ENCODE results near the gene TTLL10. TPM values are rescaled to one million over a fixed set of nuclear protein-coding genes. Genes with fewer than 3 reads are reported as not detected.

TTLL10 gene
- total and polyA plus RNA-seq, 7 experiments from 2014 or later = 0.58 to 0.80 TPM; not detected in 5

DNA sequence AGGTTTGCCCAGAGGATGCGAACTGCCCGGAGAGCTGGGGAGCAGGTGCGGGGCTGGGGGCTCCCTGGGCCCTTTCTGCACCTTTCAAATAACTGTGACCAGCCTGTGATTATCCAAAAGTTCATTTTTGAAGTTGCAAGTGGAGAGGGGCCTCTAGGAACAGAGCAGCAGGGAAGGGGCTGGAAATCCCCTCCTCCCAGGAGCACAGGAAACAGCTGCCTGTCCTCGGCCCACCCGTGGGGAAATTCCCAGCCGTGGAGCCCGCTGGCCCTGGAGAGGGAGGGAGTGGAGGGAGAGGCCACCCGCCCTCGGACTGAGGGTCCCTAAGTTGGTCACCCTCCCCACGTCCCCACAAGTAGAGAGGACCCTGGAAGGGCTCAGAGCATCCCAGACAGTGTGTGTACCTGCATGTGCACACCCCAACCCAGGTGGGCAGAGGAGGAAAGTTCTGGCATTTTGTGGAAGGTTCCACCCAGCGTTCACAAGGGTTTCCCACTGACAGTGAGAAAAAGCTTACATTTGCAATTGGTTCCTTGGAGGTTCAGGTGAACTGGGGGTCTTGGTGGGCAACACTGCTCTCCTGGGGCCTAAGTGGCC, 41.5 kb downstream of the TTLL10 start:
- ATAC-seq (no peak), DNase-seq (peak in 1 of 9 donors; percentile 63)
- CTCF ChIA-PET = no interaction called here
- POLR2A ChIA-PET = interaction anchor here (0.7 kb wide), 1 partner anchor 19 kb away, joined by 4 read pairs; no protein-coding TSS in a partner anchor
- peaks cover 0 to 26% (median 19%) of the 10 kb centered on the region in 7 donors for H3K4me1 Mint-ChIP-seq
- Histone ChIP-seq H3K36me3 (ENCODE audit: control insufficient read depth in 2 of 3, insufficient read depth in 3 of 3, low read length in 3 of 3) (peaks cover 0 to 40% (median 0%) of the 10 kb centered on the region in 3 experiments), H3K27ac (ENCODE audit: low read depth, low read length) (peak overlapping the region; percentile 54), H3K4me1 (ENCODE audit: control insufficient read depth in 2 of 2, insufficient read depth in 2 of 2, low read length in 2 of 2) (peaks cover 6 to 24% of the 10 kb centered on the region in 2 donors), H3K9me3 (ENCODE audit: control insufficient read depth in 2 of 3, low read length in 3 of 3) (no peaks in the 10 kb centered on the region), H3K4me3 (ENCODE audit: low read length) (no peak overlapping the region), H3K27me3 (ENCODE audit: control insufficient read depth in 2 of 2, insufficient read depth in 2 of 2, low read length in 2 of 2) (no peaks in the 10 kb centered on the region)
- H3K27ac Mint-ChIP-seq = peak overlapping the region in 6 of 9 donors; percentile 15 to 77 (median 42)
- intact Hi-C loops (cut with micrococcal nuclease) = no loop called here
- H3K27me3 Mint-ChIP-seq = no peaks in the 10 kb centered on the region
- peaks cover 0 to 15% (median 0%) of the 10 kb centered on the region in 5 donors for H3K36me3 Mint-ChIP-seq
- peak overlapping the region in 4 of 10 donors; percentile 9 to 80 (median 52) for H3K4me3 Mint-ChIP-seq
- peaks cover 0 to 2% (median 0%) of the 10 kb centered on the region in 11 donors for H3K9me3 Mint-ChIP-seq

- intact Hi-C loops (cut with micrococcal nuclease) = no loop called here
- POLR2A ChIA-PET = interaction anchor here (0.7 kb wide), 1 partner anchor 20 kb away, joined by 4 read pairs; no protein-coding TSS in a partner anchor
- peak overlapping the region in 2 of 9 donors; percentile 83 to 89 for H3K27ac Mint-ChIP-seq
These were observed 42.4 kb downstream of the TTLL10 start for GRCh38 chr1:1215881-1216605.

GRCh38 chr1:1216770-1217620, 43.3 kb downstream of the TTLL10 start:
- no peaks in the 10 kb centered on the region for H3K27me3 Mint-ChIP-seq
- DNase-seq (no peak), ATAC-seq (peak; percentile 38)
- peaks cover 0 to 33% (median 17%) of the 10 kb centered on the region in 7 donors for H3K4me1 Mint-ChIP-seq
- Histone ChIP-seq H3K4me3 (ENCODE audit: low read length) (no peak overlapping the region), H3K36me3 (ENCODE audit: control insufficient read depth in 2 of 3, insufficient read depth in 3 of 3, low read length in 3 of 3) (peaks cover 0 to 58% (median 0%) of the 10 kb centered on the region in 3 experiments), H3K27ac (ENCODE audit: low read depth, low read length) (no peak overlapping the region), H3K27me3 (ENCODE audit: control insufficient read depth in 2 of 2, insufficient read depth in 2 of 2, low read length in 2 of 2) (no peaks in the 10 kb centered on the region), H3K4me1 (ENCODE audit: control insufficient read depth in 2 of 2, insufficient read depth in 2 of 2, low read length in 2 of 2) (peaks cover 6 to 24% of the 10 kb centered on the region in 2 donors), H3K9me3 (ENCODE audit: control insufficient read depth in 2 of 3, low read length in 3 of 3) (no peaks in the 10 kb centered on the region)
- H3K36me3 Mint-ChIP-seq = peaks cover 0 to 18% (median 0%) of the 10 kb centered on the region in 5 donors
- H3K4me3 Mint-ChIP-seq = peak overlapping the region in 4 of 10 donors; percentile 13 to 55 (median 45)
- ChIA-PET CTCF (no interaction called here), POLR2A (interaction anchor here (1.0 kb wide), 1 partner anchor 13 kb away, joined by 3 read pairs; no protein-coding TSS in a partner anchor)
- H3K27ac Mint-ChIP-seq = peak overlapping the region in 6 of 9 donors; percentile 5 to 89 (median 61)
- H3K9me3 Mint-ChIP-seq = no peaks in the 10 kb centered on the region
- intact Hi-C loops (cut with micrococcal nuclease) = no loop called here

More at GRCh38 chr1:1215881-1216605, 42.4 kb downstream of the TTLL10 start:
- Mint-ChIP-seq H3K4me1 (peaks cover 0 to 28% (median 19%) of the 10 kb centered on the region in 7 donors), H3K9me3 (no peaks in the 10 kb centered on the region), H3K36me3 (peaks cover 0 to 20% (median 0%) of the 10 kb centered on the region in 5 donors), H3K4me3 (peak overlapping the region in 2 of 10 donors; percentile 55 to 71), H3K27me3 (no peaks in the 10 kb centered on the region)
- Histone ChIP-seq H3K27me3 (ENCODE audit: control insufficient read depth in 2 of 2, insufficient read depth in 2 of 2, low read length in 2 of 2) (no peaks in the 10 kb centered on the region), H3K9me3 (ENCODE audit: control insufficient read depth in 2 of 3, low read length in 3 of 3) (no peaks in the 10 kb centered on the region), H3K4me3 (ENCODE audit: low read length) (no peak overlapping the region), H3K4me1 (ENCODE audit: control insufficient read depth in 2 of 2, insufficient read depth in 2 of 2, low read length in 2 of 2) (peaks cover 6 to 24% of the 10 kb centered on the region in 2 donors), H3K27ac (ENCODE audit: low read depth, low read length) (no peak overlapping the region), H3K36me3 (ENCODE audit: control insufficient read depth in 2 of 3, insufficient read depth in 3 of 3, low read length in 3 of 3) (peaks cover 0 to 48% (median 0%) of the 10 kb centered on the region in 3 experiments)
- no peak for ATAC-seq
- no peak for DNase-seq
- CTCF ChIA-PET = no interaction called here

DNA sequence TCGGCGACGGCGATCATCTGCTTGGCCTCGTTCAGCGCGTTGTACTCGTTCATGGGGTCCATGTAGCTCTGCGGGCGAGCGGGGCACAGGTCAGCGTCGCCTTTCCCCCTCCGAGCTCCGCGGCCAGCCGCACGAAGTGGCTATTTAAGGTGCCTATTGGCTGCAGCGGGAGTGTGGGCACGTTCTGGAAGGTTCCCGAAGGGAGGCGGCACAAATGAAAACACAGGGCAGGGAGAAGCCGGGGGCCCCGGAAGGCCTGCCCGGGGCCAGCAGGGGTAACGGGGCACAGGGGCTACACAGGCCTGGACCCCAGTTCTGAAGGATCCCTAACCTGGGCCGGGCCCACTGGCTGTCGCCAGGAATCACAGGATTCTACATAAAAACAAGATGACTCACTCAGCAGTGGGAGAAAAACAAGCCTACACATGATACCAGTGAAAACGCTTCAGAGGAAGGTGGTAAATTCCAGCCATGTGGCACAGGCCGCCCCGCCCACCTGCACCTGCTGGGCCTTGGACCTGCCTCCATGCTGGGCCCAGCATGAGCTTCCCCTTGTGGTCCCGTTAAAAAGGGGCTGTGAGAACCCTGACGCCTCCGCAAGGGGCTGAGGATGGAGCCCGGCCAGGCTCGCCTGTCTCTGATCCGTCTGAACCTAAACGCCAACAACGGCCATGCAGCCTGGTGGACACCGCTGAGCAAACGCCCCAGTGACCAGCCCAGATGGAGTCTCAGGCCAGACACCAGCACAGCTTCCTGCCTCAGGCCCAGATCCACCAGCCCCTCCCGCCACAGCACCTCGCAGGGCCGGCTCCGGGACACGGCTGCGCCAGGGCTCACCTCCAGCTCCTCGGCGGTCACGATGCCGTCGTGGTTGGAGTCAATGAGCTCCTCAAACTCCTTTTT, 44.2 kb downstream of the TTLL10 start:
- Histone ChIP-seq H3K9me3 (ENCODE audit: control insufficient read depth in 2 of 3, low read length in 3 of 3) (no peaks in the 10 kb centered on the region), H3K27ac (ENCODE audit: low read depth, low read length) (no peak overlapping the region), H3K36me3 (ENCODE audit: control insufficient read depth in 2 of 3, insufficient read depth in 3 of 3, low read length in 3 of 3) (peaks cover 0 to 67% (median 3%) of the 10 kb centered on the region in 3 experiments), H3K27me3 (ENCODE audit: control insufficient read depth in 2 of 2, insufficient read depth in 2 of 2, low read length in 2 of 2) (no peaks in the 10 kb centered on the region), H3K4me3 (ENCODE audit: low read length) (no peak overlapping the region), H3K4me1 (ENCODE audit: control insufficient read depth in 2 of 2, insufficient read depth in 2 of 2, low read length in 2 of 2) (peaks cover 6 to 24% of the 10 kb centered on the region in 2 donors)
- ATAC-seq (no peak), DNase-seq (no peak)
- Mint-ChIP-seq H3K4me1 (peaks cover 0 to 36% (median 20%) of the 10 kb centered on the region in 7 donors), H3K36me3 (peaks cover 2 to 21% (median 3%) of the 10 kb centered on the region in 5 donors), H3K27ac (peak overlapping the region in 2 of 9 donors; percentile 25 to 46), H3K4me3 (peak overlapping the region in 1 of 10 donors; percentile 17), H3K27me3 (no peaks in the 10 kb centered on the region), H3K9me3 (no peaks in the 10 kb centered on the region)
- CTCF ChIA-PET = interaction anchor here (0.8 kb wide), 1 partner anchor 224 kb away, joined by 3 read pairs; no protein-coding TSS in a partner anchor
- POLR2A ChIA-PET = interaction anchor here (1.0 kb wide), 1 partner anchor 14 kb away, joined by 3 read pairs; no protein-coding TSS in a partner anchor
- intact Hi-C loops (cut with micrococcal nuclease) = no loop called here

- no peaks in the 10 kb centered on the region for H3K9me3 Mint-ChIP-seq
- no peaks in the 10 kb centered on the region for H3K27me3 ChIP-seq (ENCODE audit: control insufficient read depth in 2 of 2, insufficient read depth in 2 of 2, low read length in 2 of 2)
- H3K4me3 Mint-ChIP-seq = peak overlapping the region in 2 of 10 donors; percentile 17 to 59
- CTCF ChIA-PET = interaction anchor here (0.8 kb wide), 1 partner anchor 223 kb away, joined by 3 read pairs; no protein-coding TSS in a partner anchor
- peaks cover 0 to 40% (median 21%) of the 10 kb centered on the region in 7 donors for H3K4me1 Mint-ChIP-seq
- no peak for DNase-seq
- peaks cover 5 to 24% (median 8%) of the 10 kb centered on the region in 5 donors for H3K36me3 Mint-ChIP-seq
- H3K9me3 ChIP-seq (ENCODE audit: control insufficient read depth in 2 of 3, low read length in 3 of 3) = no peaks in the 10 kb centered on the region
- ATAC-seq = no peak
- peak overlapping the region in 1 of 9 donors; percentile 13 for H3K27ac Mint-ChIP-seq
- intact Hi-C loops (cut with micrococcal nuclease) = no loop called here
- no peak overlapping the region for H3K27ac ChIP-seq (ENCODE audit: low read depth, low read length)
- peaks cover 0 to 74% (median 3%) of the 10 kb centered on the region in 3 experiments for H3K36me3 ChIP-seq (ENCODE audit: control insufficient read depth in 2 of 3, insufficient read depth in 3 of 3, low read length in 3 of 3)
- H3K4me1 ChIP-seq (ENCODE audit: control insufficient read depth in 2 of 2, insufficient read depth in 2 of 2, low read length in 2 of 2) = peaks cover 6 to 17% of the 10 kb centered on the region in 2 donors
- H3K27me3 Mint-ChIP-seq = no peaks in the 10 kb centered on the region
- POLR2A ChIA-PET = no interaction called here
- no peak overlapping the region for H3K4me3 ChIP-seq (ENCODE audit: low read length)
These were observed 45.0 kb downstream of the TTLL10 start for GRCh38 chr1:1218524-1219200.

All from naive thymus-derived CD4-positive, alpha-beta T cell (primary cell).